Transverse colon (tissue), 4 donors: ENCODE results near the gene GDE1. TPM values are rescaled to one million over a fixed set of nuclear protein-coding genes. Genes with fewer than 3 reads are reported as not detected.

ENCODE experiments used
- DNase-seq: peaks from one replicate; pipeline ENCODE4 v3.0.0-alpha.2; 2019
- H3K27ac ChIP-seq, 4 donors: fragments of 200-600 bp; sonication (generic); 2 replicates each; pipeline ENCODE4 v1.5.1; 2016 to 2018; ENCODE audit warnings: inconsistent platforms in 4 of 4
- H3K27me3 ChIP-seq: fragments of 200-600 bp; sonication (generic); 2 replicates; pipeline ENCODE4 v1.5.1; 2017; ENCODE audit warnings: inconsistent platforms
- H3K36me3 ChIP-seq, 4 donors: fragments of 200-600 bp; sonication (generic); 2 replicates each; pipeline ENCODE4 v1.5.1; 2017 to 2019; ENCODE audit warnings: inconsistent platforms in 4 of 4
- H3K4me1 ChIP-seq, 4 donors: fragments of 200-600 bp; sonication (generic); 2 replicates each; pipeline ENCODE4 v1.5.1; 2017 to 2020; ENCODE audit warnings: inconsistent platforms in 4 of 4
- H3K4me3 ChIP-seq, 4 donors: fragments of 200-600 bp; sonication (generic); 1 replicate in 1 of 4; 2 replicates in 3 of 4; pipeline versions ENCODE4 v1.5.1 to v1.6.1; 2017 to 2019; ENCODE audit warnings: inconsistent platforms in 4 of 4
- H3K9me3 ChIP-seq, 2 donors: fragments of 200-600 bp; sonication (generic); 2 replicates each; pipeline ENCODE4 v1.5.1; 2017 to 2019; ENCODE audit warnings: inconsistent platforms in 2 of 2
- CTCF ChIP-seq, 5 experiments: fragments of 200-600 bp in 3 of 5; fragments of 450-650 bp in 2 of 5; sonication (generic) in 3 of 5; IDR thresholded peaks; 1 replicate in 2 of 5; 2 replicates in 3 of 5; pipeline ENCODE4 v1.5.1; 2016 to 2017; ENCODE audit warnings: antibody characterized with exemption in 5 of 5, inconsistent platforms in 3 of 5, mild to moderate bottlenecking in 2 of 5, moderate library complexity in 1 of 5
- EP300 ChIP-seq: sonication (generic); formaldehyde crosslinking; IDR thresholded peaks from one replicate; pipeline ENCODE4 v1.6.1; 2017; ENCODE audit warnings: antibody characterized with exemption, low read depth
- POLR2A ChIP-seq: fragments of 450-650 bp; IDR thresholded peaks from one replicate; pipeline ENCODE4 v1.6.1; 2016; ENCODE audit warnings: antibody characterized with exemption, mild to moderate bottlenecking, moderate library complexity
- POLR2AphosphoS5 ChIP-seq, 3 donors: sonication (generic); formaldehyde crosslinking; IDR thresholded peaks; one replicate each; pipeline ENCODE4 v1.6.1; 2016; ENCODE audit warnings: antibody characterized with exemption in 3 of 3
- WGBS, 2 donors: methylation state at CpG; one replicate each; pipeline ENCODE4 v1.1.5; 2018; ENCODE audit warnings: low coverage in 1 of 2; 5-methylcytosine and 5-hydroxymethylcytosine counted together
- in situ Hi-C, 4 donors: fragments of 200-750 bp; cut with MboI; loops; one replicate each; pipeline versions ENCODE4 v1.15.0 to v1.15.1; 2017; ENCODE audit warnings: low sequenced_read_pairs in 3 of 4, low pct_ligation_motif_present in 1 of 4, low pct_unique_long_range_greater_than_20kb in 1 of 4
- intact Hi-C: fragments of 100-400 bp; cut with DNase I; formaldehyde crosslinking; loops from one replicate; pipeline ENCODE4 v1.15.1; 2023; ENCODE audit warnings: low total_unique reads
- total RNA-seq, 4 donors: library from RNA; depleted of rRNA; stranded (reverse); fragments of >200 nt; gene quantifications; one replicate each; pipeline ENCODE4 v1.1.0, GENCODE V29; 2016

GDE1 gene
- total RNA-seq, 4 donors from 2014 or later = 47.5 to 120 (median 96.8) TPM

- WGBS, 2 donors = 77% methylated on average over 1 of the region's 1 CpG; no CpG with 5 or more reads in 1 of the 2 donors
Observed at GRCh38 chr16:19482291-19482690, 39.6 kb downstream of the GDE1 start.

GRCh38 chr16:19481769-19482168 is 40.1 kb downstream of the GDE1 start:
- intact Hi-C loops = no loop called here

More at GRCh38 chr16:19482291-19482690, 39.6 kb downstream of the GDE1 start:
- Histone ChIP-seq H3K27me3 (no peaks in the 10 kb centered on the region), H3K27ac (no peak overlapping the region), H3K4me3 (no peak overlapping the region), H3K4me1 (peaks cover 0 to 4% (median under 1%) of the 10 kb centered on the region in 4 donors), H3K36me3 (peaks cover 0 to 12% (median 0%) of the 10 kb centered on the region in 4 donors), H3K9me3 (no peaks in the 10 kb centered on the region)
- TF ChIP-seq CTCF (IDR thresholded peaks at IDR 0.05) = no peak
- TF ChIP-seq POLR2A = no peak
- TF ChIP-seq POLR2AphosphoS5 (IDR thresholded peaks at IDR 0.05) = no peak
- TF ChIP-seq EP300 = no peak
- DNase-seq = no peak
- intact Hi-C loops (no loop called here), in situ Hi-C loops (loop anchor here in 1 of 4 donors (25.0 kb wide), 1 partner anchor 395 kb away; no protein-coding TSS in a partner anchor)

GRCh38 chr16:19481296-19481695 is 40.6 kb downstream of the GDE1 start:
- intact Hi-C loops = no loop called here
- Histone ChIP-seq H3K4me3 (no peak overlapping the region), H3K36me3 (peaks cover 0 to 12% (median 0%) of the 10 kb centered on the region in 4 donors), H3K27ac (no peak overlapping the region), H3K4me1 (no peaks in the 10 kb centered on the region), H3K27me3 (no peaks in the 10 kb centered on the region), H3K9me3 (no peaks in the 10 kb centered on the region)
- 86% methylated on average over 2 of the region's 2 CpGs; no CpG with 5 or more reads in 1 of the 2 donors for WGBS, 2 donors
- TF ChIP-seq POLR2AphosphoS5 (IDR thresholded peaks at IDR 0.05) (no peak), POLR2A (no peak), EP300 (no peak), CTCF (IDR thresholded peaks at IDR 0.05) (no peak)
- DNase-seq = no peak
- in situ Hi-C loops = loop anchor here in 1 of 4 donors (25.0 kb wide), 1 partner anchor 394 kb away; no protein-coding TSS in a partner anchor

More at GRCh38 chr16:19481769-19482168, 40.1 kb downstream of the GDE1 start:
- H3K27ac ChIP-seq = no peak overlapping the region
- in situ Hi-C loops = loop anchor here in 1 of 4 donors (25.0 kb wide), 1 partner anchor 394 kb away; no protein-coding TSS in a partner anchor
- H3K4me3 ChIP-seq = no peak overlapping the region
- H3K4me1 ChIP-seq = no peaks in the 10 kb centered on the region
- DNase-seq = no peak
- H3K36me3 ChIP-seq = peaks cover 0 to 12% (median 0%) of the 10 kb centered on the region in 4 donors
- H3K27me3 ChIP-seq = no peaks in the 10 kb centered on the region
- no peaks in the 10 kb centered on the region for H3K9me3 ChIP-seq
- 91 to 93% methylated on average over 5 of the region's 5 CpGs for WGBS, 2 donors
- TF ChIP-seq EP300 = no peak
- no peak for TF ChIP-seq POLR2AphosphoS5 (IDR thresholded peaks at IDR 0.05)
- no peak for TF ChIP-seq POLR2A
- TF ChIP-seq CTCF (IDR thresholded peaks at IDR 0.05) = no peak

GRCh38 chr16:19479302-19479721 is 42.6 kb downstream of the GDE1 start:
- Histone ChIP-seq H3K4me3 (no peak overlapping the region), H3K9me3 (no peaks in the 10 kb centered on the region), H3K4me1 (no peaks in the 10 kb centered on the region), H3K27me3 (no peaks in the 10 kb centered on the region), H3K36me3 (peaks cover 0 to 12% (median 0%) of the 10 kb centered on the region in 4 donors), H3K27ac (no peak overlapping the region)
- WGBS, 2 donors = 80 to 100% methylated on average over 2 to 3 of the region's 3 CpGs
- in situ Hi-C loops (loop anchor here in 1 of 4 donors (25.0 kb wide), 1 partner anchor 392 kb away; no protein-coding TSS in a partner anchor), intact Hi-C loops (no loop called here)
- DNase-seq = no peak
- TF ChIP-seq POLR2AphosphoS5 (IDR thresholded peaks at IDR 0.05) (no peak), EP300 (no peak), CTCF (IDR thresholded peaks at IDR 0.05) (no peak), POLR2A (no peak)
